Activated CD8-positive, alpha-beta T cell treated with anti-CD3 and anti-CD28 coated beads, Interleukin-2, amount 10 ng/mL, durations not matched to agents 7 days and 5 days (primary cell): Measurements from ENCODE around the gene DNAJA4. TPM values are rescaled to one million over a fixed set of nuclear protein-coding genes. Genes with fewer than 3 reads are reported as not detected.

Experiments
- ATAC-seq: fragments of 150-1000 bp; cut with Tn5 transposase; one replicate; pipeline ENCODE4 v1.10.0; 2021; ENCODE audit warnings: moderate library complexity
- CTCF ChIA-PET: fragments of 350-600 bp; sonication (Branson Sonifier 250); formaldehyde crosslinking; loops from one replicate; lab custom pipeline; 2021; ENCODE audit warnings: antibody characterized with exemption; lab: Charles Lee
- POLR2A ChIA-PET: fragments of 350-600 bp; sonication (Branson Sonifier 250); formaldehyde crosslinking; loops from one replicate; lab custom pipeline; 2021; ENCODE audit warnings: antibody characterized with exemption; lab: Charles Lee
- DNase-seq: peaks from one replicate; pipeline ENCODE4 v3.0.0-alpha.2; 2020
- H3K27ac Mint-ChIP-seq: one replicate; pipeline ENCODE4 v1.8.0; 2021; ENCODE audit warnings: mild to moderate bottlenecking, mixed read lengths
- H3K27me3 Mint-ChIP-seq: one replicate; pipeline ENCODE4 v1.8.0; 2021; ENCODE audit warnings: low read depth, mixed read lengths
- H3K36me3 Mint-ChIP-seq: one replicate; pipeline ENCODE4 v1.8.0; 2021; ENCODE audit warnings: low read depth, mixed read lengths
- H3K4me1 Mint-ChIP-seq: one replicate; pipeline ENCODE4 v1.8.0; 2021; ENCODE audit warnings: low read depth, mixed read lengths
- H3K4me3 Mint-ChIP-seq: one replicate; pipeline ENCODE4 v1.8.0; 2021; ENCODE audit warnings: mild to moderate bottlenecking, mixed read lengths
- H3K9me3 Mint-ChIP-seq: one replicate; pipeline ENCODE4 v1.8.0; 2022; ENCODE audit warnings: mixed read lengths; ENCODE audit not compliant: insufficient read depth
- total RNA-seq, 2 experiments: library from RNA; stranded (reverse); gene quantifications; one replicate each; pipeline ENCODE4 v1.2.3, GENCODE V29; 2021

The DNAJA4 gene
- 10 to 100 TPM; 29.7 TPM for total RNA-seq

DNA sequence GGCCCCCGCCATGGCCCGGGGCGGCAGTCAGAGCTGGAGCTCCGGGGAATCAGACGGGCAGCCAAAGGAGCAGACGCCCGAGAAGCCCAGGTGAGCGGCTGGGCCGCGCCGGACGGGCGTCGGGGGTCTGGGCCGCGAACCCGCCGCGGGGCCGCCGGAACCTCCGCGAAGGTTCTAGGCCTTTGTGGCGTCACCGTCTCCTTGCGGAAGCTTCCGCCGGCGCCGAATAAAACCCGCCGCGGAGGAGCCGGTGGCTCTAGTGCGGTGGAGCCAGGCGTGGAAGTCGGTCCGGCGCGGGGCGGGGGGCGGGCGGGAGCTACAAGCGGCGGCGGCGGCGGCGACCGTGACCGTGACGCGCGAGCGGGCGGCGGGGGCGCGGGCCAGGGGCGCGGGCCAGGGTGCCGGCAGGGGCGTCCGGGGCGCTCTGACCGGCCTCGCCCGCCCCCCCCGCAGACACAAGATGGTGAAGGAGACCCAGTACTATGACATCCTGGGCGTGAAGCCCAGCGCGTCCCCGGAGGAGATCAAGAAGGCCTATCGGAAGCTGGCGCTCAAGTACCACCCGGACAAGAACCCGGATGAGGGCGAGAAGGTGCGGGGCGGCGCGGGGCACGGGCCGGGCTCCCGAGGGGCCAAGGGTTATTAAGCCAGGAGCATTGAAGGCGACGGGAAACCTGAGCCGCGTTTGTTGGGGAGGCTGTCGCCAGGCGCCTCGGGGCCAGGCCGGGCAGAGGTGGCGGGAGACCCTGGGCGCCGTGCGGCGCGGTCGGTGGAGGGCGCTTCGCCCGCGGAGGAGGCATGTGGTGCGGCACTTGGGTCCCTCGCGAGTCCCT is at the start of gene DNAJA4:
DNAJA4 (plus strand) TSS at position 259 of the 833 bp plus-strand sequence; CDS start at position 461, 202 bp downstream.
- ChIA-PET POLR2A (interaction anchor here (0.7 to 3.0 kb wide), 11 partner anchors 9 to 275 kb away, joined by 3 to 27 read pairs (median 4); partner anchors contain the start of genes PSMA4 and SKIC8), CTCF (interaction anchor here (0.8 to 3.9 kb wide), 10 partner anchors 8 to 277 kb away, joined by 3 to 19 read pairs (median 4); no protein-coding TSS in a partner anchor)
- peak within 1 kb of the TSS; percentile 73 for H3K4me3 Mint-ChIP-seq
- H3K27me3 Mint-ChIP-seq: peaks cover 2% of the 10 kb centered on the region
- peaks cover 29% of the 10 kb centered on the region for H3K4me1 Mint-ChIP-seq
- peak; percentile 73 for DNase-seq
- peak; percentile 76 for ATAC-seq
- peak within 1 kb of the TSS; percentile 82 for H3K27ac Mint-ChIP-seq
- H3K36me3 Mint-ChIP-seq: peaks cover 8% of the 10 kb centered on the region
- no peaks in the 10 kb centered on the region for H3K9me3 Mint-ChIP-seq

DNA sequence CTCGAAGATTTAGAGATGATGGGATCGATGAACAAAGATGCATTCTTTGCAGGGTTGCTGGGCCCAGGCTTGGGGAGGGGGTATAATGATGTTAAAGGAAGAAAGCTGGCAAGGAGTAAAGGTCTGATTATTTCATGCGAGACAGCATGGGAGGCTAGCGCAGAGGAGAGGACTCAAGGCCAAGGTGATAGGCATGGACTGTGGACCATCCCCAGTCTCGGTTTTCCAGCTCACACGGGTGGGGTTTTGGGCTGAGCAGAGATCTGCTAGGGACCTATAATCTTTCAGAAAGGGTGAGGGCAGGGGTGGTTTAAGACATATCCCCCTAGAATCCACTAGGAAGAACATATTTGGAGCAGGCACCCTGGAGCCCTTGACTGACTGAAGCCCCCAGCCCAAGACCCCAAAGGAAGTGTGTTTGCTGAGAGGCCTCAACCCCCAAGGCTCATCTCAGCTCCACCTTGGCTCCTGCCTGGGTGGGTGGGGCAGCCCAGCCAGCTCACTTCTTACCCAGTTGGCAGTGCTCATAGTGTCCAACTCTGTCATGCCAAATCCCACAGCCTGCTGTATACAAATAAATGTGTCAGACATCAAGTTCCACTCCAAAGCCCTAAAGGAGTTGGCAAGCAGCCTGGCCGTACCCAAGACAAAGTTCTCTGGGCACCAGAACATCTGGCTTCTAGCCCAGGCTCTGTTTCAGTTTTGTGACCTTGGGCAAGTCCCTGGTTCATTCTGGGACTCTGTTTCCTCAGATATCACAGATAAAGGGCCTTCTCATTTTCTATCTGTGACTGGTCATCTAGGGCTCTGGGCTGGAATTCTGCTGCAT is 47.9 kb upstream of the DNAJA4 start:
- peaks cover 15% of the 10 kb centered on the region for H3K27me3 Mint-ChIP-seq
- H3K36me3 Mint-ChIP-seq: no peaks in the 10 kb centered on the region
- no peak for ATAC-seq
- no peak for DNase-seq
- H3K4me1 Mint-ChIP-seq: no peaks in the 10 kb centered on the region
- ChIA-PET POLR2A (interaction anchor here (0.6 kb wide), 2 partner anchors 14 to 960 kb away, joined by 3 read pairs; no protein-coding TSS in a partner anchor), CTCF (no interaction called here)
- no peaks in the 10 kb centered on the region for H3K9me3 Mint-ChIP-seq
- H3K27ac Mint-ChIP-seq: no peak overlapping the region
- H3K4me3 Mint-ChIP-seq: no peak overlapping the region

DNA sequence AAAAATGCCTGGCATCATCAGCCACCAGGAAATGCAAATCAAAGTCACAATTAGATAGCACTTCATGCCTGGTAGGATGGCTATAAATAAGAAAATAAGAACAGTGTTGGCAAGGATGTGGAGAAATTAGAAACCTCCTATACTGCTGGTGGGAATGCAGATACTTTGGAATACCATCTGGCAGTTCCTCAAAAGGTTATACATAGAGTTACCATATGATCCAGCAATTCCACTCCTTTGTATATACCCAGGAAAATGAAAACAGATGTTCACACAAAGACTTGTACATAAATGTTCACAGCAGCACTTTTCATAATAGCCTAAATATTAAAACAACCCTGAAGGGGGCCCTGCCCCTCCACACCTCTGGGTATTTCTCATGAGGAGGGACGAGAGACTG is 43.6 kb upstream of the DNAJA4 start:
- peaks cover 3% of the 10 kb centered on the region for H3K4me1 Mint-ChIP-seq
- ATAC-seq (no peak), DNase-seq (no peak)
- peaks cover 8% of the 10 kb centered on the region for H3K27me3 Mint-ChIP-seq
- no peak overlapping the region for H3K4me3 Mint-ChIP-seq
- CTCF ChIA-PET: no interaction called here
- no peaks in the 10 kb centered on the region for H3K36me3 Mint-ChIP-seq
- POLR2A ChIA-PET: no interaction called here
- no peaks in the 10 kb centered on the region for H3K9me3 Mint-ChIP-seq
- H3K27ac Mint-ChIP-seq: no peak overlapping the region

DNA sequence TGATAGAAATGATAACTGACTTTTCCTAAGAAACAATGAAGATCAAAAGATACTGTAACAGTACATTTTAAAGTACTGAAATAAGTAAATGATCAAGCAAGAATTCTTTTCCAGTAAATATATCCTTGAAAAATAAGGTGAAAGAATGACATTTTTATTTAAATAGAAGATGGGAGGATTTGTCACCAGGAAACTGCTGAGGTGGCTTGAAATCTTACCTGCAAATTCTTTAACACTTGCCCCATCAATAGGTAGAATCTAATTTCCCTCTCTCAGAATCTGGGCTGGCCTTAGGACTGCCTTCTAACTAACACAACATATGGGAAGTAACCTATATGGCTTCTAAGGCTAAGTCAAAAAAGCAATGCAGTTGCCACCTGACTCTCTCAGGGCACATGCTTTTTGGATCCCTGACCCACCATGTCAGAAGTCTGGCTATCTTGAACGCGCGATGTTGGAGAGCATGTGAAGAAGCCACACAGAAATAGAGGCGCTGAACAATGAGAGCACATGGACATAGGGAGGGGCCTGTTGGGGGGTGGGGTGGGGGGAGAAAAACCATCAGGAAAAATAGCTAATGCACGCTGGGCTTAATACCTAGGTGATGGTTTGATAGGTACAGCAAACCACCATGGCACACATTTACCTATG is 41.5 kb upstream of the DNAJA4 start:
- Mint-ChIP-seq H3K4me1 (peaks cover 5% of the 10 kb centered on the region), H3K4me3 (no peak overlapping the region), H3K27me3 (peaks cover 5% of the 10 kb centered on the region), H3K36me3 (no peaks in the 10 kb centered on the region), H3K27ac (no peak overlapping the region), H3K9me3 (no peaks in the 10 kb centered on the region)
- no peak for DNase-seq
- ATAC-seq: no peak
- CTCF ChIA-PET: interaction anchor here (0.7 to 3.3 kb wide), 3 partner anchors 18 to 45 kb away, joined by 3 to 19 read pairs (median 4); no protein-coding TSS in a partner anchor
- POLR2A ChIA-PET: no interaction called here

DNA sequence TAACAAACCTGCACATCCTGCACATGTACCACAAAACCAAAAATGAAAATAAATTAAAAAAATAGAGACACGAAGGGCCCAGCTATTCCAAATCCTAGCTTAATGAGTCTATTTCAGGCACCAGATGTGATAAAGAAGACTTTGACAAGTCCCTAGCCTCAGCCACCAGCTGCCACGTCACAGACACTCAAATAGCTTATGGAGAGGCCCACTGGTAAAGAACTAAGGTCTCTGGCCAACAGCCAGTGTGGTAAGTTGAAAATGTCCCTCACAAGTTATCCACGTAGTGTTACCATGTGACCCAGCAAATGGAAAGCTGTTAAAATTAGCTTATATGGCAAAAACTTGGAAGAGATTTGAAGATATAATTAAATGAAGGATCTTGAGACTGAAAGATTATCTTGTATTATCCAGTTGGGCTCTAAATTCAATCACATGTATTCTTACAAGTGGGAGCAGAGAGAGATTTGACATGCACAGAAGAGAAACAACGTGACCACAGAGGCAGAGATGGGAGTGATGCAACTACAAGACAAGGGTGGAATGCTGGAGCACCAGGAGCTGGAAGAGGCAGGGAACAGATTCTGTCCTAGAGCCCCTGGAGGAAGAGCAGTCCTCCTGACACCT is 40.9 kb upstream of the DNAJA4 start:
- H3K9me3 Mint-ChIP-seq: no peaks in the 10 kb centered on the region
- CTCF ChIA-PET: interaction anchor here (0.7 to 3.3 kb wide), 3 partner anchors 17 to 46 kb away, joined by 3 to 19 read pairs (median 4); no protein-coding TSS in a partner anchor
- POLR2A ChIA-PET: no interaction called here
- H3K4me3 Mint-ChIP-seq: no peak overlapping the region
- H3K27me3 Mint-ChIP-seq: peaks cover 5% of the 10 kb centered on the region
- H3K36me3 Mint-ChIP-seq: no peaks in the 10 kb centered on the region
- no peak for ATAC-seq
- DNase-seq: no peak
- H3K4me1 Mint-ChIP-seq: peaks cover 5% of the 10 kb centered on the region
- H3K27ac Mint-ChIP-seq: no peak overlapping the region

DNA sequence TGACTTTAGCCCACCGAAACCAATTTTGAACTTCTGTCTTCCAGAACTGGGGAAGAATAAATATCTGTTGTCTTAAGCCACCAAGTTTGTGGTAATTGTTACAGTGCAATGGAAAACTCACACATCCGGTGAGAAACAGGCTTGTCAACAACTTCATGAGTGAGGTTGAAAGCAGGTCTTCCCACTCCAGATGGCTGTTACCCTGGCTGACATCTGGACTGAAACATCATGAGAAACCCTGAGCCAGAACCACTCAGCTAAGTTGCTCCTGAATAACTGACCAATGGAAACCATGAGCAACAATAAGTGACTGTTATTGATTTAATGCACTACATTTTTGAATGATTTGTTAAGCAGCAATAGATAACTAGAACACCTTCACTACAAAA is 40.3 kb upstream of the DNAJA4 start:
- Mint-ChIP-seq H3K9me3 (no peaks in the 10 kb centered on the region), H3K27ac (no peak overlapping the region), H3K27me3 (peaks cover 5% of the 10 kb centered on the region), H3K4me1 (peaks cover 5% of the 10 kb centered on the region), H3K4me3 (no peak overlapping the region), H3K36me3 (no peaks in the 10 kb centered on the region)
- DNase-seq: no peak
- ATAC-seq: no peak
- CTCF ChIA-PET: interaction anchor here (1.1 to 3.3 kb wide), 2 partner anchors 19 to 28 kb away, joined by 4 to 19 read pairs; no protein-coding TSS in a partner anchor
- POLR2A ChIA-PET: no interaction called here

DNA sequence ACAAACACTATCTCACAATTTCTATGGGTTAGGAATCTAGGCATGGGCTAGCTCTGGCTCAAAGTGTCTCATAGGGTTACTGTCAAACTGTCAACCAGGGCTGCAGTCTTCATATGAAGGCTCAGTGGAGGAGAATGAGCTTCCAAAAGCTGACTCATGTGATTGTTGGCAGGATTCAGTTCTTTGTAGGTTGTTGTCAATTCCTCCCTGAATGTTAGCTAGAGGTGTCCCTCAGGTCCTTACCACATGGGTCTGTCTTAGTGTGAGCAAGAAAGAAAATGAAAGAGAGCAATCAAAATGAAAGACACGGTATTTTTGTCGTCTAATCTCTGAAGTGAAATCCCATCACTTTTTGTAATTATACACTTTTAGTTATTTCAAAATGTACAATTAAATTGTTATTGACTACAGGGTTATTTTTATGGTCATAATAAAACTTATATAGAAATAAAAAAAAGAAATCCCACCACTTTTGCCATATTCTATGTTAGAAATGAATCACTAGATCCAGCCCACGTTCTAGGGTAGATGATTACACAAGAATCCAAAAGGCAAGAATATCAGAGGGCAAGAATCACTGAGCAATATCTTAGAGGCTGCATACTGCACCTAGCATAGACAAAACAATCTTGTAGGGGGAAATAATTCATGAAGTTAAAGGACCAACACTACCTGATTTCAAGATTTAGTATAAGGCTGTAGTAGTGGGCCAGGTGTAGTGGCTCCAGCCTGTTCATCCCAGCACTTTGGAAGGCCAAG is 38.4 kb upstream of the DNAJA4 start:
- DNase-seq: no peak
- H3K27me3 Mint-ChIP-seq: peaks cover 4% of the 10 kb centered on the region
- ChIA-PET CTCF (interaction anchor here (3.3 to 4.8 kb wide), 2 partner anchors 14 to 30 kb away, joined by 19 to 25 read pairs; no protein-coding TSS in a partner anchor), POLR2A (no interaction called here)
- no peaks in the 10 kb centered on the region for H3K9me3 Mint-ChIP-seq
- H3K36me3 Mint-ChIP-seq: no peaks in the 10 kb centered on the region
- no peak overlapping the region for H3K27ac Mint-ChIP-seq
- no peak overlapping the region for H3K4me3 Mint-ChIP-seq
- no peak for ATAC-seq
- H3K4me1 Mint-ChIP-seq: peaks cover 5% of the 10 kb centered on the region

DNA sequence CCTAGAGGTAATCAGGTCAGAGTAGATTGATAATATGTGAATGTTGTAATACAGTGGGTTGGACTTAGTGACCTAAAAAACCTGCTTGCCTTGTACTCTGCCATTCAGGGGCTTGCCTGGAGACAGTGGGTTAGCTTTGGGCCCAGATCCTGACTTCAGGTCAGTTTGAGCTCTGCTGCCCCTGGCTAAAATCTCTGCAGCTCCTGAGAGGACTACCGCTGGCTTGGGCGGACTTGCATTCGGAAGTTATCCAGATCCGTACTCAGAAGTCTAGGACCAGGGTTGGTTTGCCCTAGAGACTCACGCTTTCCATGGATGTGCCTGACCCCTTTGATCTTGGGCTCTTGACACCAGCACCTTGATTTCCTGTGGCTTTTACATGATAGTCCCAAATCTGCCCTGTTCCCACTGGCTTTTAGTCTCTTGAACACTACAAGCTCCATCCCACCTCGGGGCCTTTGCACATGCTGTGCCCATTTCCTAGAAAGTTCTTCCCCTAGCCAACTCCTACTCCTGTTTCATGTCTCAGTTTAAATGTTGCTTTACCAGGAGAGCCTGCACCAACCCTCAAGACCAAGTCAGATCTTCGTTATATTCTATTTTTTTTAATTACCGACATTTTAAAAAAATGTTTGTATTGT is 35.9 kb upstream of the DNAJA4 start:
- no peaks in the 10 kb centered on the region for H3K9me3 Mint-ChIP-seq
- H3K27ac Mint-ChIP-seq: no peak overlapping the region
- peaks cover 6% of the 10 kb centered on the region for H3K4me1 Mint-ChIP-seq
- H3K36me3 Mint-ChIP-seq: no peaks in the 10 kb centered on the region
- DNase-seq (no peak), ATAC-seq (no peak)
- ChIA-PET POLR2A (no interaction called here), CTCF (interaction anchor here (0.6 to 4.8 kb wide), 3 partner anchors 12 to 1194 kb away, joined by 3 to 25 read pairs (median 9); no protein-coding TSS in a partner anchor)
- no peaks in the 10 kb centered on the region for H3K27me3 Mint-ChIP-seq
- no peak overlapping the region for H3K4me3 Mint-ChIP-seq

DNA sequence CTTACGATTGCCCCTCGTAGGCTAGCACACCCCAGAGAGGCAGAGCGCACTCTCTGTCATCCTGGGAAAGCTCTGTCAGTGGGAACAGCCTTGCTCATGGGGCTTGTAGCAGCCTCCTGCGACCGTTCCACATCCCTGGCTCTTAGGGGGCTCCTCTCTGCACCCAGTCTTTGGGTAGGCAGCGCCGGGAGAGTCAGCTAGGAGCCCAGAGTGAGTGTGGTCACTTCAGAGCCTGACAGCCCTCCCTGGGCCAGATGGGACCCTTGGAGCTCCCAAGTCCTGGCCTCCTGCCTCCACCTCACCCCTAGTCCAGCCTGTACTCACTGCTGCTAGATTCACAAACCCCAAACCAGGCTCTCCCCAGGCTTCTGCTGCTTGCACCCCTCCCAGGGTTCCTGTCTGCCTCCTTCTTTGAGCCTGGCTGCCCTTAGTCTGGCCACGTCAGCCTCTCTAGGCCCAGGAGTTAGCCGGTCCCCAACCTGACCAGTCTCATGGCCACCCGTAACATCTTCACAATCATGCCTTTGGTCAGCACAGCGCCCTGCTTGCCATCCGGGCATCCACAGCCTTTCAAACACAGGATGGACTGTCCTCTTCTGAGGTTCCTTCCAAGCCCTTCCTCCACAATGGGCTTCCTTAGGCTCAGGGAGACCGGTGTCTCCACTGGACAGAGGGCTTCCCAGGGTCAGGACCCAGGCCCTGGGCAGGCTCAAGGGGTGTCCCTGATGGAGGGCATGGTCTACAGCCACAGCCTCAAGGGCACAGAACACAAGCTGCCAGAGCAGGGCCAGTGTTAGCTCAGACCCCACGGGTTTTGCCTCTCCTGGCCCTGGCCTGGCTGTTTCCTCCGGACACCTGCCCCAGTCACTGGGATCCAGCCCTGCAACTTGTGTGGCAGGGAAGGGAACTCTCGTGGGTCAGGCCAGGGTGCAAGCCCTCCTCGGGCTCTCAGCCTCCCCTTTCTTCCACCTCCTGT is 34.6 kb upstream of the DNAJA4 start:
- no peaks in the 10 kb centered on the region for H3K27me3 Mint-ChIP-seq
- no peaks in the 10 kb centered on the region for H3K9me3 Mint-ChIP-seq
- POLR2A ChIA-PET: no interaction called here
- H3K4me1 Mint-ChIP-seq: peaks cover 18% of the 10 kb centered on the region
- ATAC-seq (no peak), DNase-seq (no peak)
- CTCF ChIA-PET: interaction anchor here (1.1 kb wide), 1 partner anchor 34 kb away, joined by 4 read pairs; no protein-coding TSS in a partner anchor
- H3K4me3 Mint-ChIP-seq: no peak overlapping the region
- no peaks in the 10 kb centered on the region for H3K36me3 Mint-ChIP-seq
- H3K27ac Mint-ChIP-seq: no peak overlapping the region
